DOHH2 (cell line): ENCODE results near the gene PGF.

Experiments
- H3F3A ChIP-seq: fragments of 200-600 bp; sonication (generic), shearing (Covaris generic); 2 replicates; pipeline ENCODE4 v1.6.0; 2016; ENCODE audit warnings: antibody characterized with exemption, mild to moderate bottlenecking; ENCODE audit not compliant: control insufficient read depth, insufficient read depth
- H3K27ac ChIP-seq: fragments of 200-600 bp; sonication (generic); 2 replicates; pipeline ENCODE4 v1.5.1; 2014; ENCODE audit warnings: low read depth, mild to moderate bottlenecking, low read length, moderate library complexity
- H3K27me3 ChIP-seq: fragments of 200-600 bp; sonication (generic); 2 replicates; pipeline ENCODE4 v1.6.1; 2014; ENCODE audit warnings: mild to moderate bottlenecking, low read length, mixed read lengths; ENCODE audit not compliant: control insufficient read depth
- H3K36me3 ChIP-seq: fragments of 200-600 bp; sonication (generic); 2 replicates; pipeline ENCODE4 v1.6.1; 2014; ENCODE audit warnings: mild to moderate bottlenecking, low read length, moderate library complexity, mixed read lengths; ENCODE audit not compliant: control insufficient read depth
- H3K4me1 ChIP-seq: fragments of 200-600 bp; sonication (generic); 2 replicates; pipeline ENCODE4 v1.6.1; 2014; ENCODE audit warnings: mild to moderate bottlenecking, low read length, mixed read lengths; ENCODE audit not compliant: control insufficient read depth
- H3K4me2 ChIP-seq: fragments of 200-600 bp; sonication (generic); 2 replicates; pipeline ENCODE4 v1.6.0; 2014; ENCODE audit warnings: mild to moderate bottlenecking, low read length, moderate library complexity
- H3K4me3 ChIP-seq: fragments of 200-600 bp; sonication (generic); 2 replicates; pipeline ENCODE4 v1.5.1; 2014; ENCODE audit warnings: mild to moderate bottlenecking, low read length, mixed read lengths
- H3K79me2 ChIP-seq: fragments of 200-600 bp; sonication (generic); 2 replicates; pipeline ENCODE4 v1.6.1; 2014; ENCODE audit warnings: mild to moderate bottlenecking, low read length, mixed read lengths; ENCODE audit not compliant: control insufficient read depth
- H3K9me2 ChIP-seq: fragments of 200-600 bp; sonication (generic); replicated peaks from 2 replicates; pipeline ENCODE4 v1.6.1; 2014; ENCODE audit warnings: mild to moderate bottlenecking, low read length, mixed read lengths; ENCODE audit not compliant: control insufficient read depth
- H3K9me3 ChIP-seq: fragments of 200-600 bp; sonication (generic); 2 replicates; pipeline ENCODE4 v1.6.1; 2014; ENCODE audit warnings: antibody characterized with exemption, low read length, mixed read lengths; ENCODE audit not compliant: control insufficient read depth, insufficient read depth
- H4K20me1 ChIP-seq: fragments of 200-600 bp; sonication (generic); 2 replicates; pipeline ENCODE4 v1.6.0; 2014; ENCODE audit warnings: low read depth, mild to moderate bottlenecking, antibody characterized with exemption, low read length, moderate library complexity; ENCODE audit not compliant: control insufficient read depth, insufficient read depth
- EZH2phosphoT487 ChIP-seq: fragments of 200-600 bp; sonication (generic); IDR thresholded peaks from 2 replicates; pipeline ENCODE4 v1.6.1; 2017; ENCODE audit warnings: borderline replicate concordance, mild to moderate bottlenecking, antibody characterized with exemption, low read length, moderate library complexity, mixed read lengths
- TF ChIP-seq, protein P1 (sequence below): fragments of 200-600 bp; sonication (generic); IDR thresholded peaks from one replicate; pipeline ENCODE4 v1.5.1; 2014; ENCODE audit warnings: antibody characterized with exemption, mild to moderate bottlenecking, low read depth, low read length; ENCODE audit not compliant: poor library complexity, severe bottlenecking

The PGF gene

GRCh38 chr14:74955229-74956026 is at the start of gene PGF:
TSS of gene PGF (minus strand) at chr14:74955597. CDS start at chr14:74955242, 355 bp downstream.
- TF ChIP-seq, protein P1, sequence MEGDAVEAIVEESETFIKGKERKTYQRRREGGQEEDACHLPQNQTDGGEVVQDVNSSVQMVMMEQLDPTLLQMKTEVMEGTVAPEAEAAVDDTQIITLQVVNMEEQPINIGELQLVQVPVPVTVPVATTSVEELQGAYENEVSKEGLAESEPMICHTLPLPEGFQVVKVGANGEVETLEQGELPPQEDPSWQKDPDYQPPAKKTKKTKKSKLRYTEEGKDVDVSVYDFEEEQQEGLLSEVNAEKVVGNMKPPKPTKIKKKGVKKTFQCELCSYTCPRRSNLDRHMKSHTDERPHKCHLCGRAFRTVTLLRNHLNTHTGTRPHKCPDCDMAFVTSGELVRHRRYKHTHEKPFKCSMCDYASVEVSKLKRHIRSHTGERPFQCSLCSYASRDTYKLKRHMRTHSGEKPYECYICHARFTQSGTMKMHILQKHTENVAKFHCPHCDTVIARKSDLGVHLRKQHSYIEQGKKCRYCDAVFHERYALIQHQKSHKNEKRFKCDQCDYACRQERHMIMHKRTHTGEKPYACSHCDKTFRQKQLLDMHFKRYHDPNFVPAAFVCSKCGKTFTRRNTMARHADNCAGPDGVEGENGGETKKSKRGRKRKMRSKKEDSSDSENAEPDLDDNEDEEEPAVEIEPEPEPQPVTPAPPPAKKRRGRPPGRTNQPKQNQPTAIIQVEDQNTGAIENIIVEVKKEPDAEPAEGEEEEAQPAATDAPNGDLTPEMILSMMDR = no peak
- no peak for TF ChIP-seq EZH2phosphoT487
- Histone ChIP-seq H3K27me3 (peaks cover 9% of the 10 kb centered on the region), H3K9me2 (no peaks in the 10 kb centered on the region), H3K4me1 (peaks cover 6% of the 10 kb centered on the region; the same call in 1 of the 2 replicates), H3K4me2 (peak within 1 kb of the TSS; percentile 64), H3K36me3 (no peaks in the 10 kb centered on the region), H3K4me3 (peak within 1 kb of the TSS; percentile 59), H4K20me1 (no peaks in the 10 kb centered on the region), H3K27ac (no peak within 1 kb of the TSS), H3K79me2 (no peaks in the 10 kb centered on the region), H3F3A (no peaks in the 10 kb centered on the region), H3K9me3 (no peaks in the 10 kb centered on the region)

DNA sequence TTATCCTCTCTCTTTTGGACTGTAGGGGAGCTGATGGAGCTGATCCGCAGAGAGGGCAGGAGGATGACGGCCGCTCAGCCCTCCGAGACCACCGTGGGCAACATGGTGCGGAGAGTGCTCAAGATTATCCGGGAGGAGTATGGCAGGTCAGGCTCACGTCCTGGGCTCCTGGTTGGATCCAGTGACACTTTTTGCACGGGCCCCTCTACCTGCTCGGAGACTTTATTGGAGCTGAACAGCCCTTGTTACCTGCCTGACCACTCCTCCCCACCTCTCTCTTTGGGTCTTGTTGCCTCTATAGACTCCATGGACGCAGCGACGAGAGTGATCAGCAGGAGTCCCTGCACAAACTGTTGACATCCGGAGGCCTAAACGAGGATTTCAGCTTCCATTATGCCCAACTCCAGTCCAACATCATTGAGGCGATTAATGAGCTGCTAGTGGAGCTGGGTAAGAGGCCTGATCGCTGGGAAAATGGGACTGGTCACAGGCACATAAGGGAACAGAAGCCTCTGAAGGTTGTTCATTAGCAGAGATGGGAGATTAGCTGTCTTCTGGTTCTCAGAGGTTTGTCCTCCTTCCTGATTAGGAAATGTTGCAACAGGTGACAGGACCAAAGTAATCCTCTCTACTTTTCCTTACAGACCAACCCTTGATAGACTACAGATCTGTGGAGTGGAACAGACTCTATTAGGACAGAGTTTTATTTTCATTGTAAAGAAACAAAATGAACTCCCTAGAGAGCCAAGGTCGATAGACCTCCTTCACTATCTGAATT is 48.0 kb upstream of the PGF start:
- no peak overlapping the region for H3K27ac ChIP-seq
- 0 out of 2 replicates have a peak, but pooled peaks cover 4% of the 10 kb centered on the region for H3K9me3 ChIP-seq

GRCh38 chr14:75002392-75003249 is 47.2 kb upstream of the PGF start, which contains the start of gene EIF2B2:
TSS of gene EIF2B2 (plus strand) at chr14:75002921. CDS start at chr14:75002991, 70 bp downstream.
- Histone ChIP-seq H3K9me2 (no peaks in the 10 kb centered on the region), H3K9me3 (0 out of 2 replicates have a peak, but pooled peaks cover 4% of the 10 kb centered on the region), H3K4me2 (peak within 1 kb of the TSS; percentile 94), H3K4me1 (peaks cover 17% of the 10 kb centered on the region), H3K4me3 (peak within 1 kb of the TSS; percentile 93), H3K27me3 (no peaks in the 10 kb centered on the region), H3K27ac (peak within 1 kb of the TSS; percentile 20; the same call in 1 of the 2 replicates), H4K20me1 (no peaks in the 10 kb centered on the region), H3K79me2 (peaks cover 22% of the 10 kb centered on the region), H3F3A (no peaks in the 10 kb centered on the region), H3K36me3 (peaks cover 46% of the 10 kb centered on the region)
- TF ChIP-seq, protein P1 = no peak
- no peak for TF ChIP-seq EZH2phosphoT487

More for the DNA sequence above, 48.0 kb upstream of the PGF start:
- Histone ChIP-seq H3K79me2 (peaks cover 22% of the 10 kb centered on the region), H3K4me2 (peak overlapping the region; percentile 94), H3K36me3 (peaks cover 54% of the 10 kb centered on the region), H3K4me1 (peaks cover 17% of the 10 kb centered on the region), H4K20me1 (no peaks in the 10 kb centered on the region), H3K4me3 (peak overlapping the region; percentile 93), H3F3A (no peaks in the 10 kb centered on the region), H3K27me3 (no peaks in the 10 kb centered on the region), H3K9me2 (no peaks in the 10 kb centered on the region)
- TF ChIP-seq, protein P1 = no peak
